Measurements from ENCODE around the gene GIMAP2.

Gene GIMAP2

DNA sequence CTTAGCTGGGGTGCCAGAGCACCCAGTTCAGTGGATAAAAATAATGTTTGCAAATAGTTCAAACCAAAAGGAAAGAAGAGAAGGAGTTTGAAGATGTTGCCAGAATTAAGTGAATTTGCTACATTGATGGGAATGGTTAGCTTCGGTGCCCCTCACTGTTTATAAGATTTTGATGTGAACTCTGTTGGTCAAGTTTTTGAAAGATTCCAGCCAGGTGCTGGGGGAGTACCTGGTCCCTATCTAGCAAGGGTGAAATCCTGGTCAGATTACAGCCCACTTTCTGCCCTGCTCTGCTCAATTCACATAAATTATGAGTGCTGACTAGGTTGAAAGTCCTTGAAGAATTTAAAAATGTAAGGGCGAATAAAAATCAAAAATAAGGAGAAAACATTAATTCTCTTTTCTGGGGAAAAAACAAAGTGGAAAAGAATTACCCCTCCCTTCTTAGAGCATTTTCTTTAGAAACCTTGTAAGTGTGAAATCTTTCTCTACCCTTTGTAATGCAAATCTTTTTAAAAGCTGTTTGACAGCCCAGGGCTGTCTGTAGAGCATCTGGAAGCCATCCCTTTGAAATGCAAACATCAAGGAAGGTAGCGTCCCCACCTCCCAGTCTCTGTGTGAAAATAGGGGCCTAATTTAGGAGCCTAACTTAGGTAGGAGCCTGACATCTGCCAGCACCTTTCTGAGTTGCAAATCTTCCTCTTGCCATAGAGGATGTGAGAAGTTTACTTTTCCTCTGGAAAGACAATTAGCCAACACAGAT is 50.3 kb downstream of the GIMAP2 start:
- TF ChIP-seq ISL1 (CRISPR knock-in tag; IDR thresholded peaks at IDR 0.05) (no peak), OSR1 (CRISPR knock-in tag; IDR thresholded peaks at IDR 0.05) (no peak), ARNTL (CRISPR knock-in tag; IDR thresholded peaks at IDR 0.05; ENCODE audit: borderline replicate concordance, low read depth) (no peak), ZFP30 (CRISPR knock-in tag; IDR thresholded peaks at IDR 0.05) (no peak), TOX (CRISPR knock-in tag; IDR thresholded peaks at IDR 0.05; ENCODE audit: borderline replicate concordance) (no peak), TCF4 (CRISPR knock-in tag; IDR thresholded peaks at IDR 0.05; ENCODE audit: borderline replicate concordance) (no peak), ESRRG (CRISPR knock-in tag; IDR thresholded peaks at IDR 0.05) (no peak), CSDC2 (CRISPR knock-in tag; IDR thresholded peaks at IDR 0.05) (no peak), BACH2 (CRISPR knock-in tag; IDR thresholded peaks at IDR 0.05; ENCODE audit: borderline replicate concordance) (no peak)
- ATAC-seq: no peak

DNA sequence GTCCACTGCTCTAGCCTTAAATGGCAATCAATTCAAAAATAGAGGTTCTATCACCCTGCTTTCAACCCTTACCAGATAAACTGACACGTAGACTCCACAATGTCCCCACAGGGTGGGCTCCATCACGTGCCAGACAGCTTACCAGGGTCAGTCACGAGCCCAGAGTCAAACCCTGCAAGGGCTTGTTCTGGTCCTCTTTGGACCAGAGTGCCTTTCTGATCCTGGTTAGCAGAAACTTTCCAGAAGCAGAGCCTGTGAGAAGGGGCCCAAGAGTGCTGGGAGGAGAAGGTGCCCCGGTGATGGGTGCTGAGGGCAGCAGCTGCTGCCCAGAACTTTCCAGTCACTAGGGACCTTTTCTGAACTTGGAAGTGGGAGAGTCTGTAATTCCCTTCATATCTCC is 51.4 kb downstream of the GIMAP2 start:
- TF ChIP-seq, protein P1, sequence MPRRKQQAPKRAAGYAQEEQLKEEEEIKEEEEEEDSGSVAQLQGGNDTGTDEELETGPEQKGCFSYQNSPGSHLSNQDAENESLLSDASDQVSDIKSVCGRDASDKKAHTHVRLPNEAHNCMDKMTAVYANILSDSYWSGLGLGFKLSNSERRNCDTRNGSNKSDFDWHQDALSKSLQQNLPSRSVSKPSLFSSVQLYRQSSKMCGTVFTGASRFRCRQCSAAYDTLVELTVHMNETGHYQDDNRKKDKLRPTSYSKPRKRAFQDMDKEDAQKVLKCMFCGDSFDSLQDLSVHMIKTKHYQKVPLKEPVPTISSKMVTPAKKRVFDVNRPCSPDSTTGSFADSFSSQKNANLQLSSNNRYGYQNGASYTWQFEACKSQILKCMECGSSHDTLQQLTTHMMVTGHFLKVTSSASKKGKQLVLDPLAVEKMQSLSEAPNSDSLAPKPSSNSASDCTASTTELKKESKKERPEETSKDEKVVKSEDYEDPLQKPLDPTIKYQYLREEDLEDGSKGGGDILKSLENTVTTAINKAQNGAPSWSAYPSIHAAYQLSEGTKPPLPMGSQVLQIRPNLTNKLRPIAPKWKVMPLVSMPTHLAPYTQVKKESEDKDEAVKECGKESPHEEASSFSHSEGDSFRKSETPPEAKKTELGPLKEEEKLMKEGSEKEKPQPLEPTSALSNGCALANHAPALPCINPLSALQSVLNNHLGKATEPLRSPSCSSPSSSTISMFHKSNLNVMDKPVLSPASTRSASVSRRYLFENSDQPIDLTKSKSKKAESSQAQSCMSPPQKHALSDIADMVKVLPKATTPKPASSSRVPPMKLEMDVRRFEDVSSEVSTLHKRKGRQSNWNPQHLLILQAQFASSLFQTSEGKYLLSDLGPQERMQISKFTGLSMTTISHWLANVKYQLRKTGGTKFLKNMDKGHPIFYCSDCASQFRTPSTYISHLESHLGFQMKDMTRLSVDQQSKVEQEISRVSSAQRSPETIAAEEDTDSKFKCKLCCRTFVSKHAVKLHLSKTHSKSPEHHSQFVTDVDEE (CRISPR knock-in tag; IDR thresholded peaks at IDR 0.05): no peak
- TF ChIP-seq ZNF565 (CRISPR knock-in tag; conservative IDR thresholded peaks at IDR 0.05; ENCODE audit: low read depth): no peak
- TF ChIP-seq PPARA (CRISPR knock-in tag; IDR thresholded peaks at IDR 0.05; ENCODE audit: borderline replicate concordance): no peak
- TF ChIP-seq BACH2 (CRISPR knock-in tag; IDR thresholded peaks at IDR 0.05; ENCODE audit: borderline replicate concordance): no peak
- no peak for TF ChIP-seq RARB (CRISPR knock-in tag; IDR thresholded peaks at IDR 0.05)
- TF ChIP-seq ISL1 (CRISPR knock-in tag; IDR thresholded peaks at IDR 0.05): no peak
- no peak for TF ChIP-seq ZNF70 (CRISPR knock-in tag; IDR thresholded peaks at IDR 0.05)
- TF ChIP-seq, protein P2, sequence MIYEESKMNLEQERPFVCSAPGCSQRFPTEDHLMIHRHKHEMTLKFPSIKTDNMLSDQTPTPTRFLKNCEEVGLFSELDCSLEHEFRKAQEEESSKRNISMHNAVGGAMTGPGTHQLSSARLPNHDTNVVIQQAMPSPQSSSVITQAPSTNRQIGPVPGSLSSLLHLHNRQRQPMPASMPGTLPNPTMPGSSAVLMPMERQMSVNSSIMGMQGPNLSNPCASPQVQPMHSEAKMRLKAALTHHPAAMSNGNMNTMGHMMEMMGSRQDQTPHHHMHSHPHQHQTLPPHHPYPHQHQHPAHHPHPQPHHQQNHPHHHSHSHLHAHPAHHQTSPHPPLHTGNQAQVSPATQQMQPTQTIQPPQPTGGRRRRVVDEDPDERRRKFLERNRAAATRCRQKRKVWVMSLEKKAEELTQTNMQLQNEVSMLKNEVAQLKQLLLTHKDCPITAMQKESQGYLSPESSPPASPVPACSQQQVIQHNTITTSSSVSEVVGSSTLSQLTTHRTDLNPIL (CRISPR knock-in tag; IDR thresholded peaks at IDR 0.05; ENCODE audit: low read depth): no peak
- TF ChIP-seq CSDC2 (CRISPR knock-in tag; IDR thresholded peaks at IDR 0.05): no peak
- TF ChIP-seq TOX (CRISPR knock-in tag; IDR thresholded peaks at IDR 0.05; ENCODE audit: borderline replicate concordance): no peak
- TF ChIP-seq ZC3H10 (CRISPR knock-in tag; IDR thresholded peaks at IDR 0.05): no peak
- TF ChIP-seq, protein P3, sequence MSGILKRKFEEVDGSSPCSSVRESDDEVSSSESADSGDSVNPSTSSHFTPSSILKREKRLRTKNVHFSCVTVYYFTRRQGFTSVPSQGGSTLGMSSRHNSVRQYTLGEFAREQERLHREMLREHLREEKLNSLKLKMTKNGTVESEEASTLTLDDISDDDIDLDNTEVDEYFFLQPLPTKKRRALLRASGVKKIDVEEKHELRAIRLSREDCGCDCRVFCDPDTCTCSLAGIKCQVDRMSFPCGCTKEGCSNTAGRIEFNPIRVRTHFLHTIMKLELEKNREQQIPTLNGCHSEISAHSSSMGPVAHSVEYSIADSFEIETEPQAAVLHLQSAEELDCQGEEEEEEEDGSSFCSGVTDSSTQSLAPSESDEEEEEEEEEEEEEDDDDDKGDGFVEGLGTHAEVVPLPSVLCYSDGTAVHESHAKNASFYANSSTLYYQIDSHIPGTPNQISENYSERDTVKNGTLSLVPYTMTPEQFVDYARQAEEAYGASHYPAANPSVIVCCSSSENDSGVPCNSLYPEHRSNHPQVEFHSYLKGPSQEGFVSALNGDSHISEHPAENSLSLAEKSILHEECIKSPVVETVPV (CRISPR knock-in tag; IDR thresholded peaks at IDR 0.05): no peak
- TF ChIP-seq, protein P4, sequence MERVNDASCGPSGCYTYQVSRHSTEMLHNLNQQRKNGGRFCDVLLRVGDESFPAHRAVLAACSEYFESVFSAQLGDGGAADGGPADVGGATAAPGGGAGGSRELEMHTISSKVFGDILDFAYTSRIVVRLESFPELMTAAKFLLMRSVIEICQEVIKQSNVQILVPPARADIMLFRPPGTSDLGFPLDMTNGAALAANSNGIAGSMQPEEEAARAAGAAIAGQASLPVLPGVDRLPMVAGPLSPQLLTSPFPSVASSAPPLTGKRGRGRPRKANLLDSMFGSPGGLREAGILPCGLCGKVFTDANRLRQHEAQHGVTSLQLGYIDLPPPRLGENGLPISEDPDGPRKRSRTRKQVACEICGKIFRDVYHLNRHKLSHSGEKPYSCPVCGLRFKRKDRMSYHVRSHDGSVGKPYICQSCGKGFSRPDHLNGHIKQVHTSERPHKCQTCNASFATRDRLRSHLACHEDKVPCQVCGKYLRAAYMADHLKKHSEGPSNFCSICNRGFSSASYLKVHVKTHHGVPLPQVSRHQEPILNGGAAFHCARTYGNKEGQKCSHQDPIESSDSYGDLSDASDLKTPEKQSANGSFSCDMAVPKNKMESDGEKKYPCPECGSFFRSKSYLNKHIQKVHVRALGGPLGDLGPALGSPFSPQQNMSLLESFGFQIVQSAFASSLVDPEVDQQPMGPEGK (CRISPR knock-in tag; IDR thresholded peaks at IDR 0.05; ENCODE audit: borderline replicate concordance): no peak
- no peak for TF ChIP-seq ZNF8 (CRISPR knock-in tag; IDR thresholded peaks at IDR 0.05)
- no peak for ATAC-seq

DNA sequence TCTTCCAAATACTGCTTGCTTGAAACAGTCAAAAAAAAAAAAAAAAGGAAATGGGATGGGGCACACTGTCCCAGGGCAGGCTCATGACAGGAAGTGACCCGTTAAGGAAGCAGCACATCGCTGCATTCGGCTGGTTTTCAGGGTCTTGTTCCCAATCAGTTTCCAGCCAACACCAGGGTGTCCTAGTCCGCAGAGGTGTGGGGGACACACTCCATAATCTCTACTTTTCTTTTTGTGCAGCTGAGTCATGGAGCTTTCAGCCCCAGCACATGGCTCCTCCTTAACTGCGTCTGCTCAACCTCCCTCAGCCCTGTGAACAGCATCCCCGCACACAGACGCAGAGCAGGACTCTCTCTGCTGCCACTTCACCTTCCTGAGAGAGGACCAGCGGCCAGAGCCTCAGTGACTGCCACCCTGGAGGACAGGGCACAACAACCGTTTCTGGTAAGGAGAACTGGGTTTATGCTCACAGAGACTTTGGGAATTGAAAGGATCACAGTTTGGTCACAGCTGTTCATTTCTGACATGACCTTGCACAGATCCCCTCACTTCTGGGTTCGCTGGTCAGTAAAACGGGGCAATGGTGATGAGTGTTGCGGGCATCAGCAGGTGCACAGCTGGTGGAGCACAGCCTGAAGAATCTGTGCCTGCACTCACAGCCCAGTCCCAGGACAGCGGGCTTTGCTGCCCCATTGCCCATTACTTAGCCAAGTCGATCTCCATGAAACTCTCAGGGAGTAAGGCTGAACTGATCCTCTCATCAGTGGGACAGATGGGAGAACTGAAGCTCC is 52.0 kb downstream of the GIMAP2 start, which contains the start of gene GIMAP5:
Gene GIMAP5 (plus strand): TSS at position 154 of the 791 bp plus-strand sequence. CDS start 3,467 bp downstream, outside the sequence.
- TF ChIP-seq BACH2 (CRISPR knock-in tag; IDR thresholded peaks at IDR 0.05; ENCODE audit: borderline replicate concordance) (no peak), CSDC2 (CRISPR knock-in tag; IDR thresholded peaks at IDR 0.05) (no peak), ZNF70 (CRISPR knock-in tag; IDR thresholded peaks at IDR 0.05) (no peak), ESRRG (CRISPR knock-in tag; IDR thresholded peaks at IDR 0.05) (no peak), ISL1 (CRISPR knock-in tag; IDR thresholded peaks at IDR 0.05) (no peak), OSR1 (CRISPR knock-in tag; IDR thresholded peaks at IDR 0.05) (no peak), ZNF8 (CRISPR knock-in tag; IDR thresholded peaks at IDR 0.05) (no peak), TOX (CRISPR knock-in tag; IDR thresholded peaks at IDR 0.05; ENCODE audit: borderline replicate concordance) (no peak), GLIS3 (CRISPR knock-in tag; IDR thresholded peaks at IDR 0.05) (no peak)
- TF ChIP-seq, protein P5, sequence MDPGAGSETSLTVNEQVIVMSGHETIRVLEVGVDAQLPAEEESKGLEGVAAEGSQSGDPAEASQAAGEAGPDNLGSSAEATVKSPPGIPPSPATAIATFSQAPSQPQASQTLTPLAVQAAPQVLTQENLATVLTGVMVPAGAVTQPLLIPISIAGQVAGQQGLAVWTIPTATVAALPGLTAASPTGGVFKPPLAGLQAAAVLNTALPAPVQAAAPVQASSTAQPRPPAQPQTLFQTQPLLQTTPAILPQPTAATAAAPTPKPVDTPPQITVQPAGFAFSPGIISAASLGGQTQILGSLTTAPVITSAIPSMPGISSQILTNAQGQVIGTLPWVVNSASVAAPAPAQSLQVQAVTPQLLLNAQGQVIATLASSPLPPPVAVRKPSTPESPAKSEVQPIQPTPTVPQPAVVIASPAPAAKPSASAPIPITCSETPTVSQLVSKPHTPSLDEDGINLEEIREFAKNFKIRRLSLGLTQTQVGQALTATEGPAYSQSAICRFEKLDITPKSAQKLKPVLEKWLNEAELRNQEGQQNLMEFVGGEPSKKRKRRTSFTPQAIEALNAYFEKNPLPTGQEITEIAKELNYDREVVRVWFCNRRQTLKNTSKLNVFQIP (CRISPR knock-in tag; IDR thresholded peaks at IDR 0.05; ENCODE audit: borderline replicate concordance, low read depth): no peak
- TF ChIP-seq, protein P3 (CRISPR knock-in tag; IDR thresholded peaks at IDR 0.05): no peak
- peak; percentile 53 for ATAC-seq
